Peyer's patch (tissue), 4 donors: ENCODE measurements around the gene THRA.

Experiments used
- POLR2A ChIP-seq, 2 donors: fragments of 450-650 bp; IDR thresholded peaks; one replicate each; pipeline ENCODE4 v1.5.1; 2017; ENCODE audit warnings: antibody characterized with exemption in 2 of 2, mild to moderate bottlenecking in 2 of 2, moderate library complexity in 2 of 2
- TF ChIP-seq, protein P1 (sequence below), 6 experiments: fragments of 450-650 bp in 4 of 6; fragments of 200-600 bp in 2 of 6; sonication (generic) in 1 of 6; IDR thresholded peaks; one replicate each; pipeline ENCODE4 v1.5.1; 2017 to 2019; ENCODE audit warnings: antibody characterized with exemption in 6 of 6, mild to moderate bottlenecking in 3 of 6, moderate library complexity in 1 of 6

DNA sequence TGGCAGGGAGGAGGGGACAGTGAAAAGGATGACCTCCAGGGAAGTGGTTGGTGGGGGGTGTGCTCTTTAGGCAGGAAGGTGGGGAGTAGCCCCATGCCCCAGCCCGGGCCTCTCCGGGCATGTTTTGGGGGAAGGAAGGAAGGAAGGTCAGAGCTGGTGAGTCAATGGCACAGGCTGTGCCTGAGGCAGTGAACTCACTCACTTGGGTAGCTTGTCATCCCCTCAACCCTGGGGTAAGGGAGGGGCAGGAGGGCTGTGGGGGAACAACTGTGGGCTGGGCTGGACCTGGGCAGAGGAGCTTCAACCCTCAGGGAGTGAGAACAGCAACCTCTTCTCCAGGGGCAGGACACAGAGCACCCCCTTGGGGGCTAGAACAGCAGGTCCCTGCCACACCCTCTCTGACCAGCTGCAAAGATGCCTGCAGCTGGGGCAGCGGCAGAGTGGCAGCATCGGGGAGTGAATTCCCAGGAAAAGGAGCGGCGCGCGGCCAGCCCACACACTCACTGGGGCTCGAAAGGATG, 41.3 kb upstream of the THRA start:
- TF ChIP-seq, protein P1, sequence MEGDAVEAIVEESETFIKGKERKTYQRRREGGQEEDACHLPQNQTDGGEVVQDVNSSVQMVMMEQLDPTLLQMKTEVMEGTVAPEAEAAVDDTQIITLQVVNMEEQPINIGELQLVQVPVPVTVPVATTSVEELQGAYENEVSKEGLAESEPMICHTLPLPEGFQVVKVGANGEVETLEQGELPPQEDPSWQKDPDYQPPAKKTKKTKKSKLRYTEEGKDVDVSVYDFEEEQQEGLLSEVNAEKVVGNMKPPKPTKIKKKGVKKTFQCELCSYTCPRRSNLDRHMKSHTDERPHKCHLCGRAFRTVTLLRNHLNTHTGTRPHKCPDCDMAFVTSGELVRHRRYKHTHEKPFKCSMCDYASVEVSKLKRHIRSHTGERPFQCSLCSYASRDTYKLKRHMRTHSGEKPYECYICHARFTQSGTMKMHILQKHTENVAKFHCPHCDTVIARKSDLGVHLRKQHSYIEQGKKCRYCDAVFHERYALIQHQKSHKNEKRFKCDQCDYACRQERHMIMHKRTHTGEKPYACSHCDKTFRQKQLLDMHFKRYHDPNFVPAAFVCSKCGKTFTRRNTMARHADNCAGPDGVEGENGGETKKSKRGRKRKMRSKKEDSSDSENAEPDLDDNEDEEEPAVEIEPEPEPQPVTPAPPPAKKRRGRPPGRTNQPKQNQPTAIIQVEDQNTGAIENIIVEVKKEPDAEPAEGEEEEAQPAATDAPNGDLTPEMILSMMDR (IDR thresholded peaks at IDR 0.05), result no peak
- TF ChIP-seq POLR2A (IDR thresholded peaks at IDR 0.05), result no peak
